ENCODE results near the gene HSD3B1. TPM values are rescaled to one million over a fixed set of nuclear protein-coding genes. Genes with fewer than 3 reads are reported as not detected.
"Not testable (repeated sequence)": the region's sequence is repeated elsewhere in the genome, so short reads cannot be mapped to it uniquely, and the experiment has no call there.

The HSD3B1 gene
- total RNA-seq, 1 experiment from 2014 or later, result not detected

DNA sequence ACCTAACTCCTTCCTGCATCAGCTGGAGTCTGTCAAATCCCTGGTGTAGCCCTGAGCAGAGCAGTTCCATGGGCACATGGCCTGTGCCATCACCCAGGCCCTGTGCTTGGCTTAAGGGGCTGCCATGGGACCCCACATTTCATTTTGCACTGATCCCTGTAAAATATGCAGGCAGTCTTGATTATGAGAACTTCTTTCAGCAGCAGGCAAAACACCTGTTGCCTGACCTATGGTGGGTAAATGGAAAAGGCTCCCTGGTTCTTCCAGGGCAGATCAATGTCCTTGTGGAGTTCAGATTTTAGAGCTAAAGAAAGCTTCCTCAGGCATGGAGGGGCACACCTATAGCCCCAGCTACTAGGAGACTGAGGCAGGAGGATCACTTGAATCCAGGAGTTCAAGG is 44.2 kb downstream of the HSD3B1 start:
- H3K27ac Mint-ChIP-seq (ENCODE audit: unreplicated experiment), result no peak overlapping the region
- no TSS peak for BruUV-seq (replicated peaks)
- H3K9me3 Mint-ChIP-seq (ENCODE audit: low read depth, unreplicated experiment), result no peaks in the 10 kb centered on the region
- H3K4me1 Mint-ChIP-seq (ENCODE audit: low read depth, unreplicated experiment), result no peaks in the 10 kb centered on the region
- intact Hi-C loops (cut with micrococcal nuclease; ENCODE audit: unreplicated experiment), result no loop called here
- H3K36me3 Mint-ChIP-seq (ENCODE audit: insufficient read depth, unreplicated experiment), result no peaks in the 10 kb centered on the region
- TF ChIP-seq, protein P1, sequence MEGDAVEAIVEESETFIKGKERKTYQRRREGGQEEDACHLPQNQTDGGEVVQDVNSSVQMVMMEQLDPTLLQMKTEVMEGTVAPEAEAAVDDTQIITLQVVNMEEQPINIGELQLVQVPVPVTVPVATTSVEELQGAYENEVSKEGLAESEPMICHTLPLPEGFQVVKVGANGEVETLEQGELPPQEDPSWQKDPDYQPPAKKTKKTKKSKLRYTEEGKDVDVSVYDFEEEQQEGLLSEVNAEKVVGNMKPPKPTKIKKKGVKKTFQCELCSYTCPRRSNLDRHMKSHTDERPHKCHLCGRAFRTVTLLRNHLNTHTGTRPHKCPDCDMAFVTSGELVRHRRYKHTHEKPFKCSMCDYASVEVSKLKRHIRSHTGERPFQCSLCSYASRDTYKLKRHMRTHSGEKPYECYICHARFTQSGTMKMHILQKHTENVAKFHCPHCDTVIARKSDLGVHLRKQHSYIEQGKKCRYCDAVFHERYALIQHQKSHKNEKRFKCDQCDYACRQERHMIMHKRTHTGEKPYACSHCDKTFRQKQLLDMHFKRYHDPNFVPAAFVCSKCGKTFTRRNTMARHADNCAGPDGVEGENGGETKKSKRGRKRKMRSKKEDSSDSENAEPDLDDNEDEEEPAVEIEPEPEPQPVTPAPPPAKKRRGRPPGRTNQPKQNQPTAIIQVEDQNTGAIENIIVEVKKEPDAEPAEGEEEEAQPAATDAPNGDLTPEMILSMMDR (IDR thresholded peaks at IDR 0.05; ENCODE audit: unreplicated experiment), result no peak
- H3K27me3 Mint-ChIP-seq (ENCODE audit: unreplicated experiment), result peaks cover 18% of the 10 kb centered on the region
- H3K4me3 Mint-ChIP-seq (ENCODE audit: low read depth, unreplicated experiment), result no peak overlapping the region
- no peak for DNase-seq
- CTCF ChIA-PET, result no interaction called here

DNA sequence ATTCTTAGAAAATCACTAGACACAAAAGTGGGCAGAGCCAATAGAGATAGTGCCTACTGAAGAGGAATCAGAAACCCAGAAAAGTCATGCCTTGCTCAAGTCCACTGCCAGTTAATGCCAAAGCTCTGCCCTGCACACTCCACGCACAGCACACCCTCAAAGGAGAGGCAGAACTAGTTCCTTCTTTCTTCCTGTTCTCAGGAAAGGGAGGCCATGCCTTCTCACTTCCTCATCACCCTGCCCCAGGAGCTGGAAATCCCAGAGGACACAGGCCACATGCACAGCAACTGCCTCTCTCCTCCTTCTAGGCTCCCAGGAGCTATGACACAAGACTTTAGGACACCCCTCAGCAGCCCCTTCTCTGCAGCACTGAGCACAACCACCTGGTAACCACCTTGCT is 45.6 kb downstream of the HSD3B1 start:
- DNase-seq; H3K36me3 Mint-ChIP-seq (ENCODE audit: insufficient read depth, unreplicated experiment); BruUV-seq (replicated peaks); H3K4me1 Mint-ChIP-seq (ENCODE audit: low read depth, unreplicated experiment); H3K27ac Mint-ChIP-seq (ENCODE audit: unreplicated experiment); CTCF ChIA-PET; H3K9me3 Mint-ChIP-seq (ENCODE audit: low read depth, unreplicated experiment); H3K27me3 Mint-ChIP-seq (ENCODE audit: unreplicated experiment); H3K4me3 Mint-ChIP-seq (ENCODE audit: low read depth, unreplicated experiment); intact Hi-C loops (cut with micrococcal nuclease; ENCODE audit: unreplicated experiment): not testable (repeated sequence)

DNA sequence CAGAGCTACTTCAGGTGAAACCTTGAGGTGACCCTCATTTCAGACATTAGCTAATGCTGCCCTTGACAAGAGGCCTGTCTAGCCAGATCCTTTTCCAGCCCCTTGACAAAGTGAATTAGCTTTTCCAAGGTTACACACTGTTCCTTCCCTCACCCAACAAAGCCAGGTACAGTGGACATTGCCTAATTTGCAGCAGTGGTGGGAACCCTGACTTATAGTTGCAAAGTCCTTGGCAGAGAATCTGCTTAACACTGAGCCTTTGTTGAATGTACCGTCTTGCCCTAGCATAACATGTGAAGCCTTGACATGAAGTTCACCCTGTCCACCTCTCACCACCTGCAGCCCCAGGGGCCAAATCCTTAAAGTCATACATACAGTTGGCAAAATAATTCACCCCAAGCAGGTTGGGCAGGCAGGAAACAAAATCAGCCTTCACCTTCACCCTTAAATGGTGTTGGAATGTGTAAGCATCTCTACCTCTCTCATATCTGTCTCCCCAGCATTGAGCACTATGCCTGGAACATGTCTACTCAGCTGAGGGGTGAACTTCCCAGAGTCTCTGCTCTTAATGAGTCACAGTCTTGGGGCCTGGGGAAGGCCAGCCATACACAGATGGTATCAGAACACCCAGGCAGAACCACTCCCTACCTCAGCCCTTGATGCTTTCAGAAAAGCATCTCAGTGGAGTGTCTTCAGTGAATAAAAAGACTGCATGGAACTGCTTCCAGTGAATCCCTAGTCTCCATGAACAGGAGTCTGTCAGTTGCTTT is 46.5 kb downstream of the HSD3B1 start:
- H3K9me3 Mint-ChIP-seq (ENCODE audit: low read depth, unreplicated experiment); H3K27me3 Mint-ChIP-seq (ENCODE audit: unreplicated experiment); H3K4me1 Mint-ChIP-seq (ENCODE audit: low read depth, unreplicated experiment); H3K4me3 Mint-ChIP-seq (ENCODE audit: low read depth, unreplicated experiment); H3K36me3 Mint-ChIP-seq (ENCODE audit: insufficient read depth, unreplicated experiment); BruUV-seq (replicated peaks); DNase-seq; intact Hi-C loops (cut with micrococcal nuclease; ENCODE audit: unreplicated experiment); H3K27ac Mint-ChIP-seq (ENCODE audit: unreplicated experiment); CTCF ChIA-PET: not testable (repeated sequence)

DNA sequence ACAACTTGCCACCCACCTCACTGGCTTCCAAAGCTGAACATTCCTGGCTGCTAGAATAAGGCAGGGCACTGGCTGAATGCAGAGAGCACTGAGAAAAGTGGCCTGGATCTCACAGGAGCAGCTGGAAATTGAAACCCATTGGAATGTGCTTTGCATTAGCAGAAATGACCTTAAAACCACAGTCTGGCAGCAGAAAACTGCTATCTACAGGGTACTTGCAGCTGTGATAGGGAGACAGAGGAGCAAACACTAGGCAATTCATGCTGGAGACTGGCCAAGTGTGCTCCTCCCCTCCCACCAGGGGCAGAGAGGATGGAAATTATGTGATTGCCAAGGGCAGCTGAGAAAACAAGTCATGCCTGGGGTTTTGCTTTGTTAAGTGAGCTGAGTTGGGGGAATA is 47.2 kb downstream of the HSD3B1 start:
- H3K27ac Mint-ChIP-seq (ENCODE audit: unreplicated experiment), result no peak overlapping the region

DNA sequence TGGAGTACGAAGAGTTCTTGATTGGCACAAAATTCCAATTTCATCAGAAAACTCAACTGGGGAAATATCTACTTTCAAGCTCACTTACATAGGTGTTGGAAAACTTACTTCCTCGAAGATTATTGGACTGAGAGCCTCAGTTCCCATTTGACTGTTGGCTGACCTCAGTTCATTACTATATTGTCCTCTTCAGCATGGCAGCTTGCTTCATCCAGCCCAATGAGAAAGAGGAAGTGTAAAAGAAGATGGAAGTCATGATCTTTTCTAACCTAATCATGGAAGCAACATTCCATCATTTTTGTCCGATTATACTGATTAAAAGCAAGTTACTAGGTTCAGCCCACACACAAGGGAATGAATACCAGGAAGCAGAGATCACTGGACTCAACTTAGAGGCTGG is 49.4 kb downstream of the HSD3B1 start:
- Mint-ChIP-seq H3K4me3 (ENCODE audit: low read depth, unreplicated experiment) (no peak overlapping the region), H3K4me1 (ENCODE audit: low read depth, unreplicated experiment) (no peaks in the 10 kb centered on the region), H3K36me3 (ENCODE audit: insufficient read depth, unreplicated experiment) (no peaks in the 10 kb centered on the region), H3K27ac (ENCODE audit: unreplicated experiment) (no peak overlapping the region), H3K27me3 (ENCODE audit: unreplicated experiment) (no peaks in the 10 kb centered on the region), H3K9me3 (ENCODE audit: low read depth, unreplicated experiment) (no peaks in the 10 kb centered on the region)
- BruUV-seq (replicated peaks), result no TSS peak
- CTCF ChIA-PET, result no interaction called here
- intact Hi-C loops (cut with micrococcal nuclease; ENCODE audit: unreplicated experiment), result no loop called here
- TF ChIP-seq, protein P1 (IDR thresholded peaks at IDR 0.05; ENCODE audit: unreplicated experiment), result no peak
- no peak for DNase-seq

More for the DNA sequence above, 47.2 kb downstream of the HSD3B1 start:
- TF ChIP-seq, protein P1 (IDR thresholded peaks at IDR 0.05; ENCODE audit: unreplicated experiment), result no peak
- Mint-ChIP-seq H3K27me3 (ENCODE audit: unreplicated experiment) (no peaks in the 10 kb centered on the region), H3K9me3 (ENCODE audit: low read depth, unreplicated experiment) (no peaks in the 10 kb centered on the region), H3K36me3 (ENCODE audit: insufficient read depth, unreplicated experiment) (no peaks in the 10 kb centered on the region), H3K4me3 (ENCODE audit: low read depth, unreplicated experiment) (no peak overlapping the region), H3K4me1 (ENCODE audit: low read depth, unreplicated experiment) (no peaks in the 10 kb centered on the region)
- DNase-seq, result no peak
- BruUV-seq (replicated peaks), result no TSS peak
- CTCF ChIA-PET, result no interaction called here
- intact Hi-C loops (cut with micrococcal nuclease; ENCODE audit: unreplicated experiment), result no loop called here

DNA sequence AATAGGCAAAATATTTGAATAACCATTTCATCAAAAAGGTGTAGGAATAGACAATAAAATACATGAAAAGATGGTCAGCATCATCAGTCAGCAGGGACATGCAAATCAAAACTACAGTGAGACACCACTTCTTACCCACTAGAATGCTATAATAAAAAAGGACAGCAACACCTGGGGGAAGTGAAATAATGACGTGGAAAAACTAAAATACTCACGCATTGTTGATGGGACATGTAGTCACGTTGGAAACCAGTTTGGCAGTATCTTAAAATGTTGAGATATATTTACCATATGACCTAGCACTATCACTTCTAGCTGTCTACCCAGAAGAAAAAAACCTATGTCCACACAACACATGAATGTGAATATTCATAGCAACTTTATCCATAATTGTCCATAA is 53.4 kb downstream of the HSD3B1 start:
- H3K9me3 Mint-ChIP-seq (ENCODE audit: low read depth, unreplicated experiment); H3K27ac Mint-ChIP-seq (ENCODE audit: unreplicated experiment); H3K36me3 Mint-ChIP-seq (ENCODE audit: insufficient read depth, unreplicated experiment); BruUV-seq (replicated peaks); CTCF ChIA-PET; H3K4me3 Mint-ChIP-seq (ENCODE audit: low read depth, unreplicated experiment); intact Hi-C loops (cut with micrococcal nuclease; ENCODE audit: unreplicated experiment); DNase-seq; H3K27me3 Mint-ChIP-seq (ENCODE audit: unreplicated experiment); H3K4me1 Mint-ChIP-seq (ENCODE audit: low read depth, unreplicated experiment): not testable (repeated sequence)

Measured in Calu3 (cell line).